ENCODE results near the gene AGPS. TPM values are rescaled to one million over a fixed set of nuclear protein-coding genes. Genes with fewer than 3 reads are reported as not detected.

AGPS gene
- total RNA-seq, 3 donors from 2014 or later (not counting 1 experiment from before 2014, with no cell fraction given): 27.4 to 36.0 (median 35.6) TPM

DNA sequence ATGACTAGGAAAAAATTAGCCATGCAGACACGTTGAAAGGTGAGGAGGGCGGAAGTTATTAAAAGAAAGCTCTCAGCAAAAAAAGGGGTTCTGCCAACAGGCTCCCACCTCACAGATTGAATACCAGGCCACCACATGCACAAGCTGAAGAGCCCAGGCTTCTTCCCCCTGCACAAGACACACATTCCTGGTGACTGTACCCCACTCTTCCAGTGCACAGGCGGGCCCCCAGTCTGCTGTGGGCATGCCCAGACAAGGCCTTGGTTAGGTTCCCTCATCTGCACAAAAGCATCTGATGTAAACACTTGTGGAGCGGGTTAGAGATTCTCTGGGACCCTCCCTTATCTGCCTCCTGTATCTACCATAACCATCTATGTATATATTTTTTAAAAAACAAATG is 81.7 kb downstream of the AGPS start:
- intact Hi-C loops (cut with micrococcal nuclease): no loop called here
- WGBS (ENCODE audit: insufficient coverage): 100% methylated on average over 4 of the region's 4 CpGs
- H3K27ac ChIP-seq (ENCODE audit: low read length): no peak overlapping the region
- Mint-ChIP-seq H3K36me3 (peaks cover 30% of the 10 kb centered on the region), H3K9me3 (peaks cover 8 to 15% of the 10 kb centered on the region in 2 donors), H3K27me3 (ENCODE audit: low read depth in 2 of 2) (no peaks in the 10 kb centered on the region), H3K4me3 (no peak overlapping the region), H3K4me1 (peaks cover 6 to 11% of the 10 kb centered on the region in 2 donors), H3K27ac (no peak overlapping the region)
- H3K4me1 ChIP-seq (ENCODE audit: control insufficient read depth, insufficient read depth, low read length): no peaks in the 10 kb centered on the region
- no peaks in the 10 kb centered on the region for H3K9me3 ChIP-seq (ENCODE audit: control insufficient read depth, insufficient read depth, low read length)
- H3K4me3 ChIP-seq (ENCODE audit: low read length): no peak overlapping the region
- peaks cover 4% of the 10 kb centered on the region for H3K36me3 ChIP-seq (ENCODE audit: control insufficient read depth, insufficient read depth, low read length)
- DNase-seq: no peak
- no peaks in the 10 kb centered on the region for H3K27me3 ChIP-seq (ENCODE audit: control insufficient read depth, insufficient read depth, low read length)
- no peak for ATAC-seq
- TF ChIP-seq, protein P1, sequence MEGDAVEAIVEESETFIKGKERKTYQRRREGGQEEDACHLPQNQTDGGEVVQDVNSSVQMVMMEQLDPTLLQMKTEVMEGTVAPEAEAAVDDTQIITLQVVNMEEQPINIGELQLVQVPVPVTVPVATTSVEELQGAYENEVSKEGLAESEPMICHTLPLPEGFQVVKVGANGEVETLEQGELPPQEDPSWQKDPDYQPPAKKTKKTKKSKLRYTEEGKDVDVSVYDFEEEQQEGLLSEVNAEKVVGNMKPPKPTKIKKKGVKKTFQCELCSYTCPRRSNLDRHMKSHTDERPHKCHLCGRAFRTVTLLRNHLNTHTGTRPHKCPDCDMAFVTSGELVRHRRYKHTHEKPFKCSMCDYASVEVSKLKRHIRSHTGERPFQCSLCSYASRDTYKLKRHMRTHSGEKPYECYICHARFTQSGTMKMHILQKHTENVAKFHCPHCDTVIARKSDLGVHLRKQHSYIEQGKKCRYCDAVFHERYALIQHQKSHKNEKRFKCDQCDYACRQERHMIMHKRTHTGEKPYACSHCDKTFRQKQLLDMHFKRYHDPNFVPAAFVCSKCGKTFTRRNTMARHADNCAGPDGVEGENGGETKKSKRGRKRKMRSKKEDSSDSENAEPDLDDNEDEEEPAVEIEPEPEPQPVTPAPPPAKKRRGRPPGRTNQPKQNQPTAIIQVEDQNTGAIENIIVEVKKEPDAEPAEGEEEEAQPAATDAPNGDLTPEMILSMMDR (IDR thresholded peaks at IDR 0.05): no peak

DNA sequence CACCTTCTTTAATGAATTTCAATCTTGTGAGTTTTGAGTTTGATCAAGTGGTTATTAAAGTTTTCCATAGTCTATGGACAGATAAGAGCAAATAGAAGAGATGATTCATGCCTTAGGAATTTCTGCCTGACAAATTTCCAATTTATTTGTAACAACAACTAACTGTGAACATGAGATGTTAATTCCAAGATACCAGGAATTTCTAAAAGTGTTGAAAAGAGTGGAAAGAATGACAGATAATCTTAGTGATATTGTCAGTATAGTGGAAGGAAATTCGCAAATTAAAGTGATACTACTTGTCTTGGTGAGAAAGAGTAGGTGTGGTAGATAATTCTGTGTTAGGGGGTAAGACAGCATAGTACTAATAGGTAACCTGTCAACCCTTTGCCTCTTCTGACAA is 82.4 kb downstream of the AGPS start:
- Histone ChIP-seq H3K4me1 (ENCODE audit: control insufficient read depth, insufficient read depth, low read length) (no peaks in the 10 kb centered on the region), H3K4me3 (ENCODE audit: low read length) (no peak overlapping the region), H3K27me3 (ENCODE audit: control insufficient read depth, insufficient read depth, low read length) (no peaks in the 10 kb centered on the region), H3K9me3 (ENCODE audit: control insufficient read depth, insufficient read depth, low read length) (no peaks in the 10 kb centered on the region), H3K27ac (ENCODE audit: low read length) (no peak overlapping the region), H3K36me3 (ENCODE audit: control insufficient read depth, insufficient read depth, low read length) (peaks cover 4% of the 10 kb centered on the region)
- H3K9me3 Mint-ChIP-seq: peaks cover 8 to 12% of the 10 kb centered on the region in 2 donors
- intact Hi-C loops (cut with micrococcal nuclease): no loop called here
- no peaks in the 10 kb centered on the region for H3K27me3 Mint-ChIP-seq (ENCODE audit: low read depth in 2 of 2)
- peaks cover 2 to 7% of the 10 kb centered on the region in 2 donors for H3K4me1 Mint-ChIP-seq
- WGBS (ENCODE audit: insufficient coverage): 100% methylated on average over 1 of the region's 1 CpG
- no peak overlapping the region for H3K4me3 Mint-ChIP-seq
- TF ChIP-seq, protein P1 (IDR thresholded peaks at IDR 0.05): no peak
- peaks cover 30% of the 10 kb centered on the region for H3K36me3 Mint-ChIP-seq
- no peak overlapping the region for H3K27ac Mint-ChIP-seq
- DNase-seq: no peak
- ATAC-seq: no peak

DNA sequence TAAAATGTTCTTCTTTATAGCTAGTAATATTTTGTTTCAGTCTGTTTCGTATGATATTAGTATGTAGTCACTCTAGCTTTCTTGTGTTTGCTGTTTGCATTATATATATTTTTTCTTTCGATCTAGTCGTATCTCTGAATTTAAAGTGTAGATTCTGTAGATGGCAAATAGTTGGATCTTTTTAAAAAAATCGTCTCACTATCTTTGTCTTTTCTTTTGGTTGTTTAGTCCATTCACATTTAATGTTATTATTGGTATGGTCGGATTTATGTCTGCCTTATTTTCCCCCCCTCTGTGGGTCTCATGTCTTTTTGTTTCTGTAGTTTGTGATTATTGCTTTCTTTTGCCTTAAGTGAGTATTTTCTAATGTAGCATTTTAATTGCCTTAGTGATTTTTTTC is 84.3 kb downstream of the AGPS start:
- no peaks in the 10 kb centered on the region for H3K27me3 ChIP-seq (ENCODE audit: control insufficient read depth, insufficient read depth, low read length)
- DNase-seq (no peak), ATAC-seq (no peak)
- no peak overlapping the region for H3K4me3 ChIP-seq (ENCODE audit: low read length)
- H3K27ac ChIP-seq (ENCODE audit: low read length): no peak overlapping the region
- Mint-ChIP-seq H3K36me3 (peaks cover 19% of the 10 kb centered on the region), H3K4me1 (peaks cover 0 to 5% of the 10 kb centered on the region in 2 donors), H3K4me3 (no peak overlapping the region), H3K27ac (no peak overlapping the region), H3K27me3 (ENCODE audit: low read depth in 2 of 2) (no peaks in the 10 kb centered on the region), H3K9me3 (peaks cover 4 to 8% of the 10 kb centered on the region in 2 donors)
- H3K9me3 ChIP-seq (ENCODE audit: control insufficient read depth, insufficient read depth, low read length): no peaks in the 10 kb centered on the region
- H3K36me3 ChIP-seq (ENCODE audit: control insufficient read depth, insufficient read depth, low read length): peaks cover 4% of the 10 kb centered on the region
- TF ChIP-seq, protein P1 (IDR thresholded peaks at IDR 0.05): no peak
- WGBS (ENCODE audit: insufficient coverage): no CpG with 5 or more reads among the region's 5 CpGs
- no peaks in the 10 kb centered on the region for H3K4me1 ChIP-seq (ENCODE audit: control insufficient read depth, insufficient read depth, low read length)
- intact Hi-C loops (cut with micrococcal nuclease): no loop called here

DNA sequence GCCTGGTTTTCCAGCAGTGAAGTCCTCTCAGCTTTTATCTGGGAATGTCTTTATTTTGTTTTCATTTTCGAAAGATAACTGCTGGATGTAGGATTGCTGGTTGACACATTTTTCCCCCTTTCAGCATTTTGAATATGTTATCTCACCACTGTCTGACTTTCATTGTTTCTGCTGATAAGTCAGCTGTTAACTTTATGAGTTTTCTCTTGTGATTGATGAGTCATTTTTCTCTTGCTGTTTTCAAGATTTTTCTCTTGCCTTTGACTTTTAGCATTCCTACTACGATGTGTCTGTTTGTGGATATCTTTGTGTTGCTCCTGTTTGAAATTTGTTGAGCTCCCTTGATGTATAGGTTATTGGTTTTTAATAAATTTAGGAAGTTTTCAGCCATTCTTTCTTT is 85.5 kb downstream of the AGPS start:
- Histone ChIP-seq H3K4me3 (ENCODE audit: low read length) (no peak overlapping the region), H3K27me3 (ENCODE audit: control insufficient read depth, insufficient read depth, low read length) (no peaks in the 10 kb centered on the region), H3K9me3 (ENCODE audit: control insufficient read depth, insufficient read depth, low read length) (no peaks in the 10 kb centered on the region), H3K36me3 (ENCODE audit: control insufficient read depth, insufficient read depth, low read length) (peaks cover 4% of the 10 kb centered on the region), H3K27ac (ENCODE audit: low read length) (no peak overlapping the region), H3K4me1 (ENCODE audit: control insufficient read depth, insufficient read depth, low read length) (no peaks in the 10 kb centered on the region)
- DNase-seq: no peak
- peaks cover 0 to 4% of the 10 kb centered on the region in 2 donors for H3K9me3 Mint-ChIP-seq
- peaks cover 8% of the 10 kb centered on the region for H3K36me3 Mint-ChIP-seq
- no peak for ATAC-seq
- H3K27ac Mint-ChIP-seq: no peak overlapping the region
- WGBS (ENCODE audit: insufficient coverage): 100% methylated on average over 1 of the region's 2 CpGs
- TF ChIP-seq, protein P1 (IDR thresholded peaks at IDR 0.05): no peak
- peaks cover 0 to 5% of the 10 kb centered on the region in 2 donors for H3K4me1 Mint-ChIP-seq
- no peak overlapping the region for H3K4me3 Mint-ChIP-seq
- intact Hi-C loops (cut with micrococcal nuclease): no loop called here
- H3K27me3 Mint-ChIP-seq (ENCODE audit: low read depth in 2 of 2): no peaks in the 10 kb centered on the region

All from natural killer cell (primary cell).